WTC11 (cell line): ENCODE results near the gene OSCP1. TPM values are rescaled to one million over a fixed set of nuclear protein-coding genes. Genes with fewer than 3 reads are reported as not detected.

Source experiments
- ATAC-seq: fragments of 200-7000 bp; cut with Tn5 transposase; 2 replicates; pipeline ENCODE4 v1.10.0; 2021; ENCODE audit warnings: mild to moderate bottlenecking, moderate library complexity
- CTCF ChIA-PET: fragments of 300-600 bp; sonication (Branson Sonifier 250); formaldehyde crosslinking; loops from one replicate; lab custom pipeline; 2021; ENCODE audit warnings: antibody characterized with exemption; lab: Charles Lee
- POLR2A ChIA-PET: fragments of 350-600 bp; sonication (Branson Sonifier 250); formaldehyde crosslinking; loops from one replicate; lab custom pipeline; 2021; ENCODE audit warnings: antibody characterized with exemption; lab: Charles Lee
- DNase-seq: peaks from one replicate; pipeline ENCODE4 v3.0.0; 2021; ENCODE audit warnings: low spot score
- H3K27ac Mint-ChIP-seq: 2 replicates; pipeline ENCODE4 v1.8.0; 2021; ENCODE audit warnings: mixed read lengths
- H3K27me3 Mint-ChIP-seq: 2 replicates; pipeline ENCODE4 v1.8.0; 2021; ENCODE audit warnings: low read depth, mild to moderate bottlenecking, moderate library complexity, mixed read lengths
- H3K36me3 Mint-ChIP-seq: 2 replicates; pipeline ENCODE4 v1.8.0; 2021; ENCODE audit warnings: mixed read lengths
- H3K4me1 Mint-ChIP-seq: 2 replicates; pipeline ENCODE4 v1.8.0; 2022; ENCODE audit warnings: mixed read lengths
- H3K4me3 Mint-ChIP-seq: 2 replicates; pipeline ENCODE4 v1.8.0; 2021; ENCODE audit warnings: mild to moderate bottlenecking, moderate library complexity, mixed read lengths
- H3K9me3 Mint-ChIP-seq: 2 replicates; pipeline ENCODE4 v1.8.0; 2021; ENCODE audit warnings: mixed read lengths
- ATF3 ChIP-seq: sonication (generic); formaldehyde crosslinking; conservative IDR thresholded peaks from 2 replicates; pipeline ENCODE4 v1.8.1; 2022; ENCODE audit warnings: mild to moderate bottlenecking, missing genetic modification reagents
- ELF4 ChIP-seq: sonication (generic); formaldehyde crosslinking; IDR thresholded peaks from 2 replicates; pipeline ENCODE4 v1.8.1; 2022; ENCODE audit warnings: low read depth, mild to moderate bottlenecking, moderate library complexity, missing genetic modification reagents
- EMX1 ChIP-seq: fragments of 250-450 bp; sonication (Bioruptor Pico); IDR thresholded peaks from 2 replicates; pipeline ENCODE4 v1.8.0; 2021; ENCODE audit warnings: mild to moderate bottlenecking
- FOXJ3 ChIP-seq: sonication (generic); formaldehyde crosslinking; IDR thresholded peaks from 2 replicates; pipeline ENCODE4 v1.9.0; 2021; ENCODE audit warnings: missing genetic modification reagents, mild to moderate bottlenecking, borderline replicate concordance
- FOXK1 ChIP-seq: sonication (generic); formaldehyde crosslinking; IDR thresholded peaks from 2 replicates; pipeline ENCODE4 v1.8.0; 2022; ENCODE audit warnings: mild to moderate bottlenecking, moderate library complexity, missing genetic modification reagents
- GABPB1 ChIP-seq: sonication (generic); formaldehyde crosslinking; IDR thresholded peaks from 2 replicates; pipeline ENCODE4 v1.8.1; 2023; ENCODE audit warnings: mild to moderate bottlenecking, missing genetic modification reagents
- NFE2L1 ChIP-seq: sonication (generic); formaldehyde crosslinking; IDR thresholded peaks from 2 replicates; pipeline ENCODE4 v1.8.1; 2023; ENCODE audit warnings: missing genetic modification reagents
- NFYB ChIP-seq: sonication (generic); formaldehyde crosslinking; conservative IDR thresholded peaks from 2 replicates; pipeline ENCODE4 v1.8.0; 2022; ENCODE audit warnings: low read depth, missing genetic modification reagents
- PRRX2 ChIP-seq: fragments of 250-450 bp; sonication (Bioruptor Pico); IDR thresholded peaks from 2 replicates; pipeline ENCODE4 v1.8.0; 2021; ENCODE audit warnings: mild to moderate bottlenecking
- RELA ChIP-seq: sonication (generic); formaldehyde crosslinking; IDR thresholded peaks from 2 replicates; pipeline ENCODE4 v1.8.1; 2022; ENCODE audit warnings: missing genetic modification reagents, mild to moderate bottlenecking, borderline replicate concordance
- SMAD3 ChIP-seq: sonication (generic); formaldehyde crosslinking; IDR thresholded peaks from 2 replicates; pipeline ENCODE4 v1.8.0; 2022; ENCODE audit warnings: missing genetic modification reagents, mild to moderate bottlenecking, borderline replicate concordance
- ZNF416 ChIP-seq: fragments of 250-450 bp; sonication (Bioruptor Pico); IDR thresholded peaks from 2 replicates; pipeline ENCODE4 v1.9.0; 2021; ENCODE audit warnings: mild to moderate bottlenecking, inconsistent platforms
- ZNF532 ChIP-seq: fragments of 250-450 bp; sonication (Bioruptor Pico); IDR thresholded peaks from 2 replicates; pipeline ENCODE4 v1.9.0; 2021; ENCODE audit warnings: mild to moderate bottlenecking, borderline replicate concordance
- ZSCAN18 ChIP-seq: fragments of 250-450 bp; sonication (Bioruptor Pico); IDR thresholded peaks from 2 replicates; pipeline ENCODE4 v2.1.2; 2022; ENCODE audit warnings: mild to moderate bottlenecking, moderate library complexity
- total RNA-seq: library from RNA; stranded (reverse); gene quantifications from 3 replicates; pipeline ENCODE4 v1.2.3, GENCODE V29; 2021
- TF ChIP-seq, protein P1 (sequence below): sonication (generic); formaldehyde crosslinking; IDR thresholded peaks from 2 replicates; pipeline ENCODE4 v1.8.0; 2022; ENCODE audit warnings: mild to moderate bottlenecking, missing genetic modification reagents

OSCP1 gene
- total RNA-seq, 1 experiment from 2014 or later: 1.7 TPM

DNA sequence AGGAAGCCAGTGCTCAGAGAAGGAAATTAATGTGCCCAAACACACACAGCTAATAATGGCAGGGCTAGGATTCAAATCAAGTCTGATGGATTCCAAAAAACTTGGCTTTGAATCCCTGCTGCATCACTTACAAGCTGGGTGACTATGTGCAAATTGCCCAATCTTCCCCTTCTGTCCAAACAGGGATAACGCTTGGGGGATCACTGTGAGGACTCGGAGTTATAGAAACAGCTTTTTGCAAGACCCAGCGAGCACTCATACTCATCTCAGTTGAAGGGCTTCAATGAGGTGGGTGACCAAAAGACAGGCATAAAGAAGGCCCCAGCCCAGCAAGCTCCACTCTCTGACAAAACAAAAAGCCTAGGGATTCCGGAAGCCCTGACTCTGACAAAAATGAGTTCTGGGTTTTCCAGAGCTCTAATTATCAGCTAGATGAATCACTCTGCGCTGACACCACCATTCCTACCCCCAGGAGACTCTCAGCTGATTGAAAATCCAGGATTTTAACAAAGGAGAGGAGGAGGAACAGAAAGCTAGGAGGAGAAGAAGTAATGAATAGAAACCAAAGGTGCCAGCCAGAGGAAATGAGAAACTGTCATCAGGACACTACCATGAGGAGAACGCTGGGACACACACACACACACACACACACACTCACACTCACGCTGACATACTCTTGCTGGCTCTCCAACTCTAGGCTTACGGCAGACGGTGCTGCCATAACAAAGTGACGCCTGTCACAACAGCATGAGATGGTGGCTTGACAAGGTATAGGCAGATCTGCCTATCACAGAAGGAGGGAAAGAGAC, 62.9 kb downstream of the OSCP1 start:
- no peaks in the 10 kb centered on the region for H3K9me3 Mint-ChIP-seq
- DNase-seq: no peak
- ChIA-PET CTCF (interaction anchor here (1.0 to 2.0 kb wide), 8 partner anchors 10 to 163 kb away, joined by 3 to 23 read pairs (median 4); partner anchors contain the start of genes LSM10 and THRAP3), POLR2A (interaction anchor here (0.9 to 5.9 kb wide), 10 partner anchors 11 to 81 kb away, joined by 3 to 172 read pairs (median 8); partner anchors contain the start of genes EVA1B, LSM10, MRPS15 and OSCP1)
- no peak for TF ChIP-seq ELF4 (CRISPR knock-in tag)
- no peak for TF ChIP-seq FOXJ3 (CRISPR knock-in tag)
- TF ChIP-seq NFYB (CRISPR knock-in tag): no peak
- peak overlapping the region; percentile 99 for H3K27ac Mint-ChIP-seq
- peaks cover 27% of the 10 kb centered on the region for H3K4me1 Mint-ChIP-seq
- ATAC-seq: no peak
- H3K27me3 Mint-ChIP-seq: no peaks in the 10 kb centered on the region
- H3K36me3 Mint-ChIP-seq: peaks cover 3% of the 10 kb centered on the region
- H3K4me3 Mint-ChIP-seq: peak overlapping the region; percentile 85

GRCh38 chr1:36386265-36387140, 63.7 kb downstream of the OSCP1 start:
- CTCF ChIA-PET: interaction anchor here (1.0 to 2.0 kb wide), 8 partner anchors 11 to 289 kb away, joined by 3 to 23 read pairs (median 4); partner anchors contain the start of genes LSM10 and THRAP3
- H3K4me3 Mint-ChIP-seq: peak overlapping the region; percentile 85
- H3K27ac Mint-ChIP-seq: peak overlapping the region; percentile 99
- no peaks in the 10 kb centered on the region for H3K9me3 Mint-ChIP-seq
- ATAC-seq: peak; percentile 52
- TF ChIP-seq NFE2L1 (CRISPR knock-in tag): peak; percentile 91
- no peak for TF ChIP-seq ZNF416 (CRISPR knock-in tag)
- no peak for TF ChIP-seq ZSCAN18 (CRISPR knock-in tag)
- no peak for TF ChIP-seq RELA (CRISPR knock-in tag)
- peak; percentile 82; the same call in 1 of the 2 replicates for TF ChIP-seq SMAD3 (CRISPR knock-in tag)
- TF ChIP-seq EMX1 (CRISPR knock-in tag): 0 out of 2 replicates have a peak, but pooled peaks have one; percentile 31
- TF ChIP-seq PRRX2 (CRISPR knock-in tag): peak; percentile 62
- TF ChIP-seq ATF3 (CRISPR knock-in tag): peak; percentile 62; the same call in 1 of the 2 replicates
- 0 out of 2 replicates have a peak, but pooled peaks have one; percentile 47 for TF ChIP-seq ZNF532
- 0 out of 2 replicates have a peak, but pooled peaks have one; percentile 34 for TF ChIP-seq FOXK1 (CRISPR knock-in tag)
- TF ChIP-seq, protein P1, sequence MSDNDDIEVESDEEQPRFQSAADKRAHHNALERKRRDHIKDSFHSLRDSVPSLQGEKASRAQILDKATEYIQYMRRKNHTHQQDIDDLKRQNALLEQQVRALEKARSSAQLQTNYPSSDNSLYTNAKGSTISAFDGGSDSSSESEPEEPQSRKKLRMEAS (CRISPR knock-in tag): peak; percentile 88
- peak; percentile 100 for TF ChIP-seq GABPB1 (CRISPR knock-in tag)
- TF ChIP-seq, all 79 proteins: peak for 9
- H3K36me3 Mint-ChIP-seq: no peaks in the 10 kb centered on the region; the same call in 1 of the 2 replicates
- peaks cover 27% of the 10 kb centered on the region for H3K4me1 Mint-ChIP-seq
- H3K27me3 Mint-ChIP-seq: no peaks in the 10 kb centered on the region
- POLR2A ChIA-PET: interaction anchor here (0.5 to 5.9 kb wide), 13 partner anchors 12 to 86 kb away, joined by 3 to 172 read pairs (median 8); partner anchors contain the start of genes EVA1B, LSM10, MRPS15 and OSCP1
- DNase-seq: peak; percentile 83
